Measurements from ENCODE around the gene TSACC. TPM values are rescaled to one million over a fixed set of nuclear protein-coding genes. Genes with fewer than 3 reads are reported as not detected.

TSACC gene
- total and polyA plus RNA-seq, 10 of the 15 experiments (the other 5 are each of a cell fraction or from before 2014, with no cell fraction given), result 0.25 to 2.8 (median 0.92) TPM; not detected in 4

DNA sequence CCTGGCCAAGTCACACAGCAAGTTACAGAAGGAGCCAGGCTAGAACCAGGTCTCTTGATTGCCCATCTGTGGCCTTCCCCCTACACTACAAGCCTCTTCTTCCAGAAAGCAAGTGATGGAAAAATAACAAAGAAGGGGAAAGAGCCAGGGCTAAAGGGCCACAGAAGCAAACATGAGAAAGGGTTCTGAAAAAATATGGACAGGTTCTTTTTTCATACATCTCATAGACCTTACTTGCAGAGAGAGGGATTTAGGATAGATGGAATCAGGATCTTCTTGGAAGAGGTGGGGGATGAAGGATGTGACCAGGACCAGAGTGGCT, 33.9 kb downstream of the TSACC start:
- ATAC-seq, result 0 out of 3 replicates have a peak, but pooled peaks have one; percentile 18

More for the DNA sequence above, 33.9 kb downstream of the TSACC start:
- H2AFZ ChIP-seq (ENCODE audit: control insufficient read depth, low read depth, low read length), result no peak overlapping the region
- H4K20me1 ChIP-seq (ENCODE audit: control insufficient read depth, insufficient read depth), result no peaks in the 10 kb centered on the region
- intact Hi-C loops (cut with micrococcal nuclease; ENCODE audit: unreplicated experiment), result no loop called here
- no peak overlapping the region for H3K4me2 ChIP-seq (ENCODE audit: control insufficient read depth, insufficient read depth)
- BruUV-seq (replicated peaks), result no TSS peak
- CTCF ChIA-PET, result interaction anchor here (1.4 to 2.8 kb wide), 5 partner anchors 10 to 236 kb away, joined by 3 to 16 read pairs (median 5); no protein-coding TSS in a partner anchor
- peaks cover 3 to 7% of the 10 kb centered on the region in 2 experiments; a peak in 3 of 4 replicates for H3K27me3 ChIP-seq (replicated peaks in 1 of 2; ENCODE audit: control insufficient read depth in 2 of 2, insufficient read depth in 2 of 2, low read length in 1 of 2)
- no peaks in the 10 kb centered on the region for H3K4me1 ChIP-seq (ENCODE audit: control insufficient read depth, insufficient read depth, low read length)
- POLR2A ChIA-PET, result no interaction called here
- RAD21 ChIA-PET (ENCODE audit: unreplicated experiment), result no interaction called here
- SMC1A ChIA-PET (ENCODE audit: uncharacterized antibody, unreplicated experiment), result interaction anchor here (1.0 to 2.4 kb wide), 2 partner anchors 13 to 74 kb away, joined by 3 to 8 read pairs; no protein-coding TSS in a partner anchor
- no peaks in the 10 kb centered on the region for H3K9me3 ChIP-seq (replicated peaks; ENCODE audit: control insufficient read depth, insufficient read depth, low read length)
- no peak overlapping the region for H3K27ac ChIP-seq (ENCODE audit: control insufficient read depth, insufficient read depth)
- H3K79me2 ChIP-seq (ENCODE audit: control insufficient read depth, insufficient read depth, low read length), result no peaks in the 10 kb centered on the region
- no peak overlapping the region for H3K9ac ChIP-seq (ENCODE audit: control insufficient read depth, insufficient read depth, low read length)
- no peaks in the 10 kb centered on the region for H3K36me3 ChIP-seq (ENCODE audit: control insufficient read depth in 2 of 2, insufficient read depth in 2 of 2, low read length in 1 of 2)
- H3K4me3 ChIP-seq, result no peak overlapping the region
- in situ Hi-C loops (cut with MboI), result no loop called here
- no peak for DNase-seq (ENCODE audit: low read depth, low spot score)
- TF ChIP-seq, protein P1, sequence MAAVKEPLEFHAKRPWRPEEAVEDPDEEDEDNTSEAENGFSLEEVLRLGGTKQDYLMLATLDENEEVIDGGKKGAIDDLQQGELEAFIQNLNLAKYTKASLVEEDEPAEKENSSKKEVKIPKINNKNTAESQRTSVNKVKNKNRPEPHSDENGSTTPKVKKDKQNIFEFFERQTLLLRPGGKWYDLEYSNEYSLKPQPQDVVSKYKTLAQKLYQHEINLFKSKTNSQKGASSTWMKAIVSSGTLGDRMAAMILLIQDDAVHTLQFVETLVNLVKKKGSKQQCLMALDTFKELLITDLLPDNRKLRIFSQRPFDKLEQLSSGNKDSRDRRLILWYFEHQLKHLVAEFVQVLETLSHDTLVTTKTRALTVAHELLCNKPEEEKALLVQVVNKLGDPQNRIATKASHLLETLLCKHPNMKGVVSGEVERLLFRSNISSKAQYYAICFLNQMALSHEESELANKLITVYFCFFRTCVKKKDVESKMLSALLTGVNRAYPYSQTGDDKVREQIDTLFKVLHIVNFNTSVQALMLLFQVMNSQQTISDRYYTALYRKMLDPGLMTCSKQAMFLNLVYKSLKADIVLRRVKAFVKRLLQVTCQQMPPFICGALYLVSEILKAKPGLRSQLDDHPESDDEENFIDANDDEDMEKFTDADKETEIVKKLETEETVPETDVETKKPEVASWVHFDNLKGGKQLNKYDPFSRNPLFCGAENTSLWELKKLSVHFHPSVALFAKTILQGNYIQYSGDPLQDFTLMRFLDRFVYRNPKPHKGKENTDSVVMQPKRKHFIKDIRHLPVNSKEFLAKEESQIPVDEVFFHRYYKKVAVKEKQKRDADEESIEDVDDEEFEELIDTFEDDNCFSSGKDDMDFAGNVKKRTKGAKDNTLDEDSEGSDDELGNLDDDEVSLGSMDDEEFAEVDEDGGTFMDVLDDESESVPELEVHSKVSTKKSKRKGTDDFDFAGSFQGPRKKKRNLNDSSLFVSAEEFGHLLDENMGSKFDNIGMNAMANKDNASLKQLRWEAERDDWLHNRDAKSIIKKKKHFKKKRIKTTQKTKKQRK (IDR thresholded peaks at IDR 0.05; ENCODE audit: low read depth, low read length), result no peak
- no peak for TF ChIP-seq SREBF1 (IDR thresholded peaks at IDR 0.05; ENCODE audit: low read length)
- no peak for TF ChIP-seq PML (IDR thresholded peaks at IDR 0.05; ENCODE audit: low read length)
- no peak for TF ChIP-seq RBBP5 (conservative IDR thresholded peaks at IDR 0.05)
- TF ChIP-seq, protein P2, sequence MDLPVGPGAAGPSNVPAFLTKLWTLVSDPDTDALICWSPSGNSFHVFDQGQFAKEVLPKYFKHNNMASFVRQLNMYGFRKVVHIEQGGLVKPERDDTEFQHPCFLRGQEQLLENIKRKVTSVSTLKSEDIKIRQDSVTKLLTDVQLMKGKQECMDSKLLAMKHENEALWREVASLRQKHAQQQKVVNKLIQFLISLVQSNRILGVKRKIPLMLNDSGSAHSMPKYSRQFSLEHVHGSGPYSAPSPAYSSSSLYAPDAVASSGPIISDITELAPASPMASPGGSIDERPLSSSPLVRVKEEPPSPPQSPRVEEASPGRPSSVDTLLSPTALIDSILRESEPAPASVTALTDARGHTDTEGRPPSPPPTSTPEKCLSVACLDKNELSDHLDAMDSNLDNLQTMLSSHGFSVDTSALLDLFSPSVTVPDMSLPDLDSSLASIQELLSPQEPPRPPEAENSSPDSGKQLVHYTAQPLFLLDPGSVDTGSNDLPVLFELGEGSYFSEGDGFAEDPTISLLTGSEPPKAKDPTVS (IDR thresholded peaks at IDR 0.05; ENCODE audit: low read depth, low read length), result no peak
- TF ChIP-seq SMC3 (IDR thresholded peaks at IDR 0.05; ENCODE audit: borderline replicate concordance, low read length), result no peak
- TF ChIP-seq NR2C2 (IDR thresholded peaks at IDR 0.05; ENCODE audit: borderline replicate concordance, control insufficient read depth, insufficient read length, low read depth), result no peak
- TF ChIP-seq CHD2 (IDR thresholded peaks at IDR 0.05; ENCODE audit: borderline replicate concordance, low read depth, low read length), result no peak
- TF ChIP-seq IKZF2 (IDR thresholded peaks at IDR 0.05), result no peak
- no peak for TF ChIP-seq DPF2 (IDR thresholded peaks at IDR 0.05)
- TF ChIP-seq LARP7 (IDR thresholded peaks at IDR 0.05), result no peak
- no peak for FAIRE-seq

All from GM12878 (cell line).